HFFc6 (cell line): ENCODE results near the gene NPY4R2. TPM values are rescaled to one million over a fixed set of nuclear protein-coding genes. Genes with fewer than 3 reads are reported as not detected.
A peak's percentile ranks its signal among the peaks of the same experiment; 100 is the strongest.
"Not testable (repeated sequence)": the region's sequence is repeated elsewhere in the genome, so short reads cannot be mapped to it uniquely, and the experiment has no call there.

Experiments used
- DNase-seq: peaks from one replicate; pipeline ENCODE4 v3.0.0-alpha.2; 2018
- H3K27ac Mint-ChIP-seq: 2 replicates; pipeline ENCODE4 v1.8.0; 2020; ENCODE audit warnings: mild to moderate bottlenecking, mixed read lengths
- H3K27me3 Mint-ChIP-seq: 2 replicates; pipeline ENCODE4 v1.8.0; 2021; ENCODE audit warnings: mild to moderate bottlenecking, moderate library complexity, mixed read lengths; ENCODE audit not compliant: insufficient read depth
- H3K36me3 Mint-ChIP-seq: 2 replicates; pipeline ENCODE4 v1.8.0; 2021; ENCODE audit warnings: low read depth, mixed read lengths
- H3K4me1 Mint-ChIP-seq: 2 replicates; pipeline ENCODE4 v1.8.0; 2020; ENCODE audit warnings: low read depth, mixed read lengths
- H3K4me3 Mint-ChIP-seq: 2 replicates; pipeline ENCODE4 v1.8.0; 2020; ENCODE audit warnings: mild to moderate bottlenecking, moderate library complexity, mixed read lengths
- H3K9me3 Mint-ChIP-seq: 2 replicates; pipeline ENCODE4 v1.8.0; 2020; ENCODE audit warnings: mild to moderate bottlenecking, mixed read lengths
- long read RNA-seq: library from polyadenylated mRNA; unstranded; transcript quantifications from one replicate; pipeline ENCODE4 v2.0.0, GENCODE V29; 2019
- total RNA-seq, 6 experiments: library from RNA; stranded (reverse); fragmentation: NEBNext Ultra II Directional; extraction: Animal tissue kit (Norgen Biotek cat#: 25700); gene quantifications; 2 replicates in 1 of 6; 3 replicates in 5 of 6; pipeline ENCODE4 v1.2.3, GENCODE V29; 2021

Gene NPY4R2
- under 1 TPM in 2 of 6 experiments, not detected in 4; 0.20 to 0.36 TPM for total RNA-seq
- long read RNA-seq = 0 reads

- DNase-seq, H3K4me1 Mint-ChIP-seq, H3K27me3 Mint-ChIP-seq, H3K36me3 Mint-ChIP-seq, H3K9me3 Mint-ChIP-seq, H3K4me3 Mint-ChIP-seq, H3K27ac Mint-ChIP-seq: not testable (repeated sequence)
Observed at GRCh38 chr10:47918475-47918874, at the start of gene NPY4R2. Gene NPY4R2, plus strand, starts transcription at chr10:47918662. Its CDS starts 3,326 bp downstream, at chr10:47921988.

GRCh38 chr10:47870887-47871286, 47.6 kb upstream of the NPY4R2 start:
- not testable (repeated sequence) for H3K4me1 Mint-ChIP-seq, H3K36me3 Mint-ChIP-seq, H3K4me3 Mint-ChIP-seq, H3K27ac Mint-ChIP-seq, H3K27me3 Mint-ChIP-seq, H3K9me3 Mint-ChIP-seq, DNase-seq

- not testable (repeated sequence) for DNase-seq, H3K36me3 Mint-ChIP-seq, H3K9me3 Mint-ChIP-seq, H3K27ac Mint-ChIP-seq, H3K4me3 Mint-ChIP-seq, H3K27me3 Mint-ChIP-seq, H3K4me1 Mint-ChIP-seq
Observed at GRCh38 chr10:47871485-47872180, 46.8 kb upstream of the NPY4R2 start.

GRCh38 chr10:47872236-47872635, 46.2 kb upstream of the NPY4R2 start:
- not testable (repeated sequence) for H3K9me3 Mint-ChIP-seq, H3K27me3 Mint-ChIP-seq, H3K4me1 Mint-ChIP-seq, H3K36me3 Mint-ChIP-seq, DNase-seq, H3K27ac Mint-ChIP-seq, H3K4me3 Mint-ChIP-seq

- not testable (repeated sequence) for H3K4me1 Mint-ChIP-seq, H3K9me3 Mint-ChIP-seq, H3K36me3 Mint-ChIP-seq, DNase-seq, H3K27ac Mint-ChIP-seq, H3K27me3 Mint-ChIP-seq, H3K4me3 Mint-ChIP-seq
Observed at GRCh38 chr10:47884239-47884638, 34.2 kb upstream of the NPY4R2 start.

GRCh38 chr10:47884934-47885333, 33.5 kb upstream of the NPY4R2 start:
- H3K4me1 Mint-ChIP-seq, DNase-seq, H3K36me3 Mint-ChIP-seq, H3K27ac Mint-ChIP-seq, H3K4me3 Mint-ChIP-seq, H3K27me3 Mint-ChIP-seq, H3K9me3 Mint-ChIP-seq: not testable (repeated sequence)

- not testable (repeated sequence) for H3K27me3 Mint-ChIP-seq, H3K4me1 Mint-ChIP-seq, H3K4me3 Mint-ChIP-seq, H3K27ac Mint-ChIP-seq, H3K9me3 Mint-ChIP-seq, DNase-seq, H3K36me3 Mint-ChIP-seq
Observed at GRCh38 chr10:47886356-47886755, 32.1 kb upstream of the NPY4R2 start.

- not testable (repeated sequence) for H3K36me3 Mint-ChIP-seq, H3K27ac Mint-ChIP-seq, H3K9me3 Mint-ChIP-seq, H3K4me1 Mint-ChIP-seq, H3K27me3 Mint-ChIP-seq, DNase-seq, H3K4me3 Mint-ChIP-seq
Observed at GRCh38 chr10:47886827-47887226, 31.6 kb upstream of the NPY4R2 start.

GRCh38 chr10:47890737-47891136, 27.7 kb upstream of the NPY4R2 start:
- not testable (repeated sequence) for H3K4me1 Mint-ChIP-seq, H3K27ac Mint-ChIP-seq, H3K36me3 Mint-ChIP-seq

GRCh38 chr10:47892494-47893261, 25.8 kb upstream of the NPY4R2 start:
- DNase-seq, H3K36me3 Mint-ChIP-seq, H3K4me1 Mint-ChIP-seq, H3K27me3 Mint-ChIP-seq, H3K9me3 Mint-ChIP-seq, H3K27ac Mint-ChIP-seq, H3K4me3 Mint-ChIP-seq: not testable (repeated sequence)

More at GRCh38 chr10:47890737-47891136, 27.7 kb upstream of the NPY4R2 start:
- not testable (repeated sequence) for H3K27me3 Mint-ChIP-seq, H3K9me3 Mint-ChIP-seq, DNase-seq, H3K4me3 Mint-ChIP-seq

GRCh38 chr10:47894571-47894970, 23.9 kb upstream of the NPY4R2 start:
- not testable (repeated sequence) for H3K9me3 Mint-ChIP-seq, DNase-seq, H3K27ac Mint-ChIP-seq, H3K27me3 Mint-ChIP-seq, H3K4me3 Mint-ChIP-seq, H3K4me1 Mint-ChIP-seq, H3K36me3 Mint-ChIP-seq

- not testable (repeated sequence) for H3K9me3 Mint-ChIP-seq, H3K27me3 Mint-ChIP-seq, H3K4me3 Mint-ChIP-seq, DNase-seq, H3K36me3 Mint-ChIP-seq, H3K4me1 Mint-ChIP-seq, H3K27ac Mint-ChIP-seq
Observed at GRCh38 chr10:47897813-47898212, 20.6 kb upstream of the NPY4R2 start.

GRCh38 chr10:47909333-47909732, 9.1 kb upstream of the NPY4R2 start:
- H3K27ac Mint-ChIP-seq, H3K36me3 Mint-ChIP-seq, H3K9me3 Mint-ChIP-seq, H3K27me3 Mint-ChIP-seq, H3K4me1 Mint-ChIP-seq, H3K4me3 Mint-ChIP-seq: not testable (repeated sequence)
- peak; percentile 23 for DNase-seq

- H3K27me3 Mint-ChIP-seq, H3K4me1 Mint-ChIP-seq, H3K36me3 Mint-ChIP-seq, H3K27ac Mint-ChIP-seq, DNase-seq, H3K4me3 Mint-ChIP-seq, H3K9me3 Mint-ChIP-seq: not testable (repeated sequence)
Observed at GRCh38 chr10:47910486-47910885, 8.0 kb upstream of the NPY4R2 start.
